ENCODE measurements around the gene PNKP. TPM values are rescaled to one million over a fixed set of nuclear protein-coding genes. Genes with fewer than 3 reads are reported as not detected.

PNKP gene
- total and polyA plus RNA-seq, 9 of the 15 experiments (the other 6 are each of a cell fraction or from before 2014, with no cell fraction given) = 2.8 to 85.4 (median 25.3) TPM

GRCh38 chr19:49817964-49818648 is 49.3 kb downstream of the PNKP start, which contains the start of gene MED25 (continued):
- TF ChIP-seq, protein P1, sequence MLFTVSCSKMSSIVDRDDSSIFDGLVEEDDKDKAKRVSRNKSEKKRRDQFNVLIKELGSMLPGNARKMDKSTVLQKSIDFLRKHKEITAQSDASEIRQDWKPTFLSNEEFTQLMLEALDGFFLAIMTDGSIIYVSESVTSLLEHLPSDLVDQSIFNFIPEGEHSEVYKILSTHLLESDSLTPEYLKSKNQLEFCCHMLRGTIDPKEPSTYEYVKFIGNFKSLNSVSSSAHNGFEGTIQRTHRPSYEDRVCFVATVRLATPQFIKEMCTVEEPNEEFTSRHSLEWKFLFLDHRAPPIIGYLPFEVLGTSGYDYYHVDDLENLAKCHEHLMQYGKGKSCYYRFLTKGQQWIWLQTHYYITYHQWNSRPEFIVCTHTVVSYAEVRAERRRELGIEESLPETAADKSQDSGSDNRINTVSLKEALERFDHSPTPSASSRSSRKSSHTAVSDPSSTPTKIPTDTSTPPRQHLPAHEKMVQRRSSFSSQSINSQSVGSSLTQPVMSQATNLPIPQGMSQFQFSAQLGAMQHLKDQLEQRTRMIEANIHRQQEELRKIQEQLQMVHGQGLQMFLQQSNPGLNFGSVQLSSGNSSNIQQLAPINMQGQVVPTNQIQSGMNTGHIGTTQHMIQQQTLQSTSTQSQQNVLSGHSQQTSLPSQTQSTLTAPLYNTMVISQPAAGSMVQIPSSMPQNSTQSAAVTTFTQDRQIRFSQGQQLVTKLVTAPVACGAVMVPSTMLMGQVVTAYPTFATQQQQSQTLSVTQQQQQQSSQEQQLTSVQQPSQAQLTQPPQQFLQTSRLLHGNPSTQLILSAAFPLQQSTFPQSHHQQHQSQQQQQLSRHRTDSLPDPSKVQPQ (CRISPR knock-in tag; IDR thresholded peaks at IDR 0.05; ENCODE audit: borderline replicate concordance) = no peak
- no peak for TF ChIP-seq RCOR1 (IDR thresholded peaks at IDR 0.05; ENCODE audit: borderline replicate concordance in 1 of 2, low read depth in 2 of 2, low read length in 2 of 2)
- TF ChIP-seq ZNF24 (IDR thresholded peaks at IDR 0.05) = no peak
- no peak for TF ChIP-seq MTA2 (IDR thresholded peaks at IDR 0.05; ENCODE audit: low read depth)
- TF ChIP-seq MGA (IDR thresholded peaks at IDR 0.05) = no peak
- TF ChIP-seq ZNF140 (CRISPR knock-in tag; IDR thresholded peaks at IDR 0.05) = no peak
